GM12873 (cell line): ENCODE measurements around the gene CCL11.

Experiments used
- CTCF ChIP-seq: IDR thresholded peaks from 2 replicates; pipeline ENCODE4 v1.5.1; 2012; ENCODE audit warnings: low read depth, mild to moderate bottlenecking, moderate library complexity, low read length, control low read depth; ENCODE audit not compliant: insufficient read depth; ENCODE audit errors: missing control alignments

The CCL11 gene

GRCh38 chr17:34318474-34318873 is 32.9 kb downstream of the CCL11 start:
- peak; percentile 36 for TF ChIP-seq CTCF

- TF ChIP-seq CTCF = no peak
Observed at GRCh38 chr17:34319039-34319483, 33.5 kb downstream of the CCL11 start, which contains the start of gene CCL8. Gene CCL8, plus strand, starts transcription at chr17:34319435. Its CDS starts 67 bp downstream, at chr17:34319502.

- no peak for TF ChIP-seq CTCF
Observed at GRCh38 chr17:34321964-34322363, 36.4 kb downstream of the CCL11 start.

GRCh38 chr17:34337701-34338100 is 52.2 kb downstream of the CCL11 start:
- TF ChIP-seq CTCF = no peak
